GM19438 (cell line): Measurements from ENCODE around the gene WDFY2.
A peak's percentile ranks its signal among the peaks of the same experiment; 100 is the strongest.

Experiments used
- ATAC-seq: cut with Tn5 transposase; IDR thresholded peaks from one replicate; pipeline ENCODE4 v1.9.1; 2021; ENCODE audit warnings: low read depth; ENCODE audit not compliant: unreplicated experiment

The WDFY2 gene

DNA sequence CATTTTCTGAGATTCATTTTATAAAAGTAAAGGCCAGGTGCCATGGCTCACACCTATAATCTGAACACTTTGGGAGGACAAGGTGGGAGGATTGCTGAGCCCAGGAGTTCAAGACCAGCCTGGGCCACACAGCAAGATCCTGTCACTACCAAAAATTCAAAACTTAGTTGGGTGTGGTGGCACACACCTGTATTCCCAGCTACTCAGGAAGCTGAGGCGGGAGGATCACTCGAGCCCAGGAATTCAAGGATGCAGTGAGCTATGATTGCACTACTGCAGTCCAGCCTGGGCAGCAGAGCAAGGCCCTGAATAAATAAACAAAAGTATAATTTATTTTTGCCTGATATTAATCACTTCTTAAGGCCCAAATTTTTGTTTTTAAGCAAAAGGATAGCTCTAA, 179.2 kb downstream of the WDFY2 start:
- no peak for ATAC-seq

GRCh38 chr13:51764184-51765141, 180.2 kb downstream of the WDFY2 start:
- peak; percentile 80 for ATAC-seq

DNA sequence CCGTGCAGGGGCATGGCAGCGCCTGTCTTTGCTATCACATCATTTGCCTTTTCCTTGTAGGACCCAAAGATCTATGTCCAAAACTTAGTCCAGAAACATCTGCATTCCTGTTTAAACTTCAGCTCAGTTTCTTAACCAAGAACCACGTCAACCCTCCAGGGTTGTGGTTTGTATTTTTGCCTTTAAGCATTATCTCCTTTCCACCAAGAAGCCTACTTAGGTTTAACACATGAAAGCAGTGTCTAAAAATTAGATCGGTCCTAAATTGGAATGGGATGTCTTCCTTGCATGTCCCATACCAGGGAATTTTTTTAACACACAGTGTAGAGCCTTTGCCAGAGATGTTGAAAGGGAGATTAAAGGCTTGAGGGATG, 180.9 kb downstream of the WDFY2 start:
- ATAC-seq, result no peak

GRCh38 chr13:51767100-51767499, 182.8 kb downstream of the WDFY2 start:
- ATAC-seq, result no peak

- ATAC-seq, result no peak
Observed at GRCh38 chr13:51768378-51768921, 184.2 kb downstream of the WDFY2 start.

- no peak for ATAC-seq
Observed at GRCh38 chr13:51768976-51769375, 184.7 kb downstream of the WDFY2 start.

DNA sequence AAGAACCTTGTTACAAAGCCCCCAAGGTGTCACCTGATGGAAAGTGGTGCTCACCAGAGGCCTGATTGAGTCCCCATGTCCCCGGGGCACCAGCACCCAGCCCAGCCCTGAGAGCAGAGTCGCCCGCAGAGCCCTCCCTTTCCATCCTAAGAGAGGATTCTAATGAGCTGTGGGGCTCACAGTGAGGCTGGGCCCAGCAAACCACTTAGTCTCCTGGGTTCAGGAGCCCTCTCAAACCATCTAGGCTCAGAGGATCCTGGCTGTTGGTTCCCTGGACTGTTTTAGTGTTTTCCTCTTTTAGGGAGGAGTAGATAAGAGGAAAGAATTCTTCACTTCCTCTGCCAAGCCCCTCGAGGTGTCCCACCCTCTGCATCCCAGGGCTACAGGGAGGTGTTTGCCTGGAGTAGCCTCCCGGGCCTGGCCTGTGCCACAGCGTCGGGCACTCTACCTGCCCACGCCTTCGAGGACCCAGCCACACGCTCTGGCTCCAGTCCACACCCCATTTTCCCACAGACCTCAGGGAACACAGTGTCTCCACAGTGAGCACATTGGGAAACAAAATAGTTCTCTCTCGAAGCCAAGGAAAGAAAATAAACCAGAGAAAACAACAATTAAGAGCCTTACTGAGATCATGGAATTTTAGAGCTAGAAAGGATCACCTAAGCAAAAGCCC, 185.3 kb downstream of the WDFY2 start:
- no peak for ATAC-seq

DNA sequence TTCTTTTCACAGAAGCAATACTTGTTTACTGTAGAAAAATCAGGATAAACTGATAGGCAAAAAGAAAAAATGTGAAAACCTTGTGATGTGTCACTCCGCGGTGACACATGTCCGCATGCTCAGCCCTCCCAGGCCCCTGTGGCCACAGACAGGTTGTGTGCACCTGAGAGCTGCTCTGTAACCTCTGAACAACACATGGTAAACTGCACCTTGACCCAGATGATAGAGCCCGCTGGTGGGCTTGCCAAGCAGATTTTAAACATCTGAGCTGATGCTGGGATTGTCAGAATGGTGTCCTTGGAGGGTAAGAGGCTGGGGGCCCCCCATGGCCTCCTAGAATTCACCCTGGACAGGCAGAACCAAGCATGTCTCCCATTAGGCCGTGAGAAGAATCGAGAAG, 185.9 kb downstream of the WDFY2 start:
- no peak for ATAC-seq

- no peak for ATAC-seq
Observed at GRCh38 chr13:51770681-51771417, 186.6 kb downstream of the WDFY2 start.

- ATAC-seq, result no peak
Observed at GRCh38 chr13:51771418-51772104, 187.3 kb downstream of the WDFY2 start.

DNA sequence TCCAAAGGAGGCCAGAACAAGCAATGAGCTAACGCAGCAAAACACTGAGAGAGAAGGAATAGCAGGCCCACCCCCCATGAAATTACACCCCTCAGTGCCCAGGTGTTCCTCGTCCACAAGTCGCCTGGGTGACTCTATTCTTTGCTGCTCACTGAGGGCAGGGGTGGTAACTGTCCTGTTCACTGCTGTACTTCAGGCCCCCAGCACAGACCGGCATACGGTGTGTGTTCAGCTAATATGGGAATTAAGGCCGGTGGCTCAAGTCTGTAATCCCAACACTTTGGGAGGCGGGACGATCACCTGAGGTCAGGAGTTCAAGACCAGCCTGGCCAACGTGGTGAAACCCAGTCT, 187.8 kb downstream of the WDFY2 start:
- no peak for ATAC-seq

DNA sequence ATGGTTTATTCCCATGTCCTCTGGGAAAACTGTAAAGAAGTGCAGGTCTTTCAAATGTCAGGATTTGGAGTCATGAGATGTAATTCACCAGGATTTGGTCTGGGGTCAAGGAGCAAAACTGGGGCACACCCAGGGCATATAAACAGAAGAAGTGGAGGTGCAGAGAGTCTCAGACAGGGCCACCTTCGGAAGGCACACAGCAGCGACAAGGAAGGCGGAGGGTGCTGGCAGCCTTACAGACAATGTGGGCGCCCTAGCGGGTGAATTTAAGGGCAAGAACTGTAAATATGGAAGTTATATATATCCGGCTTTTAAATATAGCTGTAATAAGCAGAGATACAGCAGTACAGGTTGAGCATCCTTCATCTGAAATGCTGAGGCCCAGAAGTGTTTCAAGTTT, 188.5 kb downstream of the WDFY2 start:
- no peak for ATAC-seq

DNA sequence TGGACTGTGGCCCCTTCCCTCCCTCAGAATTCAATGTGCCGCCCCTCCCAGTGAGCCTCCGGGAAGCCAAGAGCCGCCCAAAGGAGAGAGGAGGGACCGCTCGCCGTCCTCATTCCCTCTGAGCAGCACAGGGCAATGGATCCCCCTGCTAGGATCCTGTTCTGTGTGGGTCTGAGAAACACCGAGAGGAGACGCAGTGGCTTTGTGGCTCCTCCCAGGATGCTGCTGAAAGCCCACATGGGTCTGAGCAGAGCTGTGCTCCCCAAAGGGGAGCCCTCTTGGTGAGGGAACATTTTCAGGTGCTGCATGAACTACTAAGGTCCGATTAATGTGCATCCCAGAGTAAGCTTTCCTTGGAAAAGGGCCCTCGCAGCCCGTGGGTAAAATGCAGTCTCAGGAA, 189.3 kb downstream of the WDFY2 start:
- ATAC-seq, result no peak

- no peak for ATAC-seq
Observed at GRCh38 chr13:51776179-51776578, 191.9 kb downstream of the WDFY2 start.

GRCh38 chr13:51777921-51778320, 193.7 kb downstream of the WDFY2 start:
- no peak for ATAC-seq

GRCh38 chr13:51778392-51778791, 194.1 kb downstream of the WDFY2 start:
- ATAC-seq, result no peak

DNA sequence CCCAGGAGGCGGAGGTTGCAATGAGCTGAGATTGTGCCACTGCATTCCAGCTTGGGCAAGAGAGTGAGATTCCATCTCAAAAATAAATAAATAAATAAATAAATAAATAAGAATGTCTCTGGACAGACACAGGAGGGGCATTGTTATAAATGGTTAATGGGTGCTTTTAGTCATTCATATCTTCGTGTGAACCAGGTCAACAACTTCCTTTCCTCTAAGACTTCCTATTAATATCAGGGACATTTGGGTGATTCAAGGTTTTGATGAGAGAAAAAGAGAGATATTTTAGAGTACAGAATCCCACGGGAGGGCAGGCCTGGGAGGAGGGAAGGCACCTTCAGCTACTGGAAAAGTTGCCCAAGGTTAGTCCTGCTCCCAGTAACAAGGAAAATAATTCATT, 195.8 kb downstream of the WDFY2 start:
- no peak for ATAC-seq

DNA sequence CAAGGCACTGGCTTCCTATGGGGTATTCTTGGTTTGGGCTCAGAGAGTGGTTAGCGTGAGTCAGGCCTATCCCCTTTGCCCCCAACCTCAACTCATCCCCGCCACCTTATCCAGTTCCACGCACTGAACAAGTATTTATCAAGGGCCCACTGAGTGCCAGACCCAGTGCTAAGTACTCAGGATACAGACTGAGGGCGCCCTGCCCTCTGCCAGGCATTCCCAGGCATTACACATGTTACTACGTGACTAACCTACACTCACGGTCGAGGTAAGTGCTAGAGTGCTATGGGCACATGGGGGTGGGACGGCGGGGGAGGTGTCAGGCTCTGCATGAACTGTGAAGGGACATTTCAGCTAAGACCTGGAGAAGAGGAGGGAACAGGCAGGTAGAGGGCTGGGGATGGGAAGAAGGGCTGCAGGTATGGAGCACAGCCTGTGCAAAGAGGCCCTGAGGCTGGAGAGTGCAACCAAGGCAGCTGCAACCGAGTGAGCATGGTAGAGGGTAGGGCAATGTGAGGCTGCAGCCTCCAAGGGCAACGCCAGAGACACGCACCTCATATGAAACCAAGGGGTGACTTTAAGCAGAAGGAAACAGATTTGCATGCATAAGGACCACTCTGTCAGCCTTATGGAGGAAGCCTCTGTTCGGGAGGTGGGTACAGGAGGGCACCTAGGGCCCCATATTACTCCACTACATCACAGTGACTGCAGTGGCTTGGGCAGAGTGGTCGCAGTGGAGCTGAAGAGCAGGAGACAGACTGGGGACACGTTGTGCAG, 197.2 kb downstream of the WDFY2 start:
- no peak for ATAC-seq

DNA sequence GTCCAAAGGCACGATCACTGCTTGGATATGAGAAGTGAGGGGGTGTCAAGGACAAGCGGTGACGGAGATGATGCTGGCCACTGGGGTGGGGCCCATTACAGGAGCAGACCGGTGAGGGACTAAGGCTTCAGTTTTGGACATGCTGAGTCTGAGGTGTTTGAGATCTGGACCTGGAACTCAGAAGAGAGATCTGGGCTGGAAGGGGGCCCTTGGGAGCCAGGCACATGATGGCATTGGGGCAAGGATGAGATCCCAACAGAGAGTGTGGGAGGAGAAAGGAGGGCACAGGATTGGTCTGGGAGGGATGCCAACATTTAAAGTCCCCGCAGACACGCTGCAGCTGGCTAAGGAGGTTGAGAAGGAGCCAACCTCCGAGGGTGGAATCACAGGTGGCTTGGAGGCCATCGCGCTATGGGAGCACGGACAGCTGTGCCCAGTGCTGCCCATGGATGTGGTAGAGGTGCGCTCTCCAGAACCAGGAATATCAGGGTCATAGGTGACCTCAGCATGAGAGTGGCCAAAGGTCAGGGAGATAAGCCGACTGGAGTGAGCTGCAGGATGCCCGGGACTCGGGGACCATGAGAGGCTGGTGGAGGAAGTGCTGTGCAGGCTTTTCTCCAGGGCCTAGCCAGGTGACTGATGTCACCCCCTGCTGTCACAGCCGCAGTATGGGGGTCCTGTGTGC, 197.9 kb downstream of the WDFY2 start:
- ATAC-seq, result no peak
